OCI-LY3 (cell line): ENCODE measurements around the gene RGMB.

Experiments
- EZH2phosphoT487 ChIP-seq: fragments of 200-600 bp; shearing (Covaris generic); IDR thresholded peaks from 2 replicates; pipeline ENCODE4 v1.6.1; 2018; ENCODE audit warnings: antibody characterized with exemption, mixed run types, low read depth
- TF ChIP-seq, protein P1 (sequence below): fragments of 200-600, 300-600 bp; sonication (generic); IDR thresholded peaks from 2 replicates; pipeline ENCODE4 v1.5.1; 2014; ENCODE audit warnings: antibody characterized with exemption, low read length, low read depth

DNA sequence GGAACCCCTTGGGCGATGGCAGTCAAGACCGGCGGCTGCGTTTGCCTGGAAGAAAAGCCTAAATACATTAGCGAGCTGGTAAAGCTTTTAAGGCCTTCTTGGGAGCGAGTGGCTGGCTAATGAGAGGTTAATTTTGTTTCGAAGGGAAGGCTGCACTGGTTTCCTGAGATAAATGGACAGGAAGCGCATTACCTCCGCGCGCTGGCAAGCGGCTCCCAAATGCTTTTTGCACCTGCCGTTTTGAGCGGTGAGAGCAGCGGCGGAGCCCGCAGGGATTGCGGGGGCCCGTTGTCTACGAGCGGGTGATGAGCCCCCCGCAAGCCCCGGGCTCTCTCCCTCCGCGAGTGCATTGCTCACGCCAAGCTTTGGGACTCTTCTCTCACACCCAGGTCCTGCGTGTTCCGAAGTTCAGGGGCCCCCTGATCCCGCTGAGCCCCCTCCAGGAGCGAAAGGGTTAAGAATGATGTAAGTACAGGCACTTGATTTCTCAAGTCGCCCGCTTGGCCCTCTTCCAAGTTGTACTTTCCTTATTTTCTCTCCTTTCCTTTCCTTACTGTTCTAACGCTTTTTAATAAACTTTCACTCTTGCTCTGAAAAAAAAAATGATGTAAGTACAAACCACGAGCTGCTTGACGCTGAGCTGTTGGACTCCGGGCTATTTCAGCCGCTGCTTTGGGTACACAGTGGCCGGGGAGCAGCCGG, 3.1 kb upstream of the RGMB start:
- TF ChIP-seq, protein P1, sequence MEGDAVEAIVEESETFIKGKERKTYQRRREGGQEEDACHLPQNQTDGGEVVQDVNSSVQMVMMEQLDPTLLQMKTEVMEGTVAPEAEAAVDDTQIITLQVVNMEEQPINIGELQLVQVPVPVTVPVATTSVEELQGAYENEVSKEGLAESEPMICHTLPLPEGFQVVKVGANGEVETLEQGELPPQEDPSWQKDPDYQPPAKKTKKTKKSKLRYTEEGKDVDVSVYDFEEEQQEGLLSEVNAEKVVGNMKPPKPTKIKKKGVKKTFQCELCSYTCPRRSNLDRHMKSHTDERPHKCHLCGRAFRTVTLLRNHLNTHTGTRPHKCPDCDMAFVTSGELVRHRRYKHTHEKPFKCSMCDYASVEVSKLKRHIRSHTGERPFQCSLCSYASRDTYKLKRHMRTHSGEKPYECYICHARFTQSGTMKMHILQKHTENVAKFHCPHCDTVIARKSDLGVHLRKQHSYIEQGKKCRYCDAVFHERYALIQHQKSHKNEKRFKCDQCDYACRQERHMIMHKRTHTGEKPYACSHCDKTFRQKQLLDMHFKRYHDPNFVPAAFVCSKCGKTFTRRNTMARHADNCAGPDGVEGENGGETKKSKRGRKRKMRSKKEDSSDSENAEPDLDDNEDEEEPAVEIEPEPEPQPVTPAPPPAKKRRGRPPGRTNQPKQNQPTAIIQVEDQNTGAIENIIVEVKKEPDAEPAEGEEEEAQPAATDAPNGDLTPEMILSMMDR, result no peak
- TF ChIP-seq EZH2phosphoT487, result no peak
